ENCODE data around the gene SH3PXD2A. TPM values are rescaled to one million over a fixed set of nuclear protein-coding genes. Genes with fewer than 3 reads are reported as not detected.

Gene SH3PXD2A
- total RNA-seq, 1 experiment from 2014 or later, result 4.5 TPM

DNA sequence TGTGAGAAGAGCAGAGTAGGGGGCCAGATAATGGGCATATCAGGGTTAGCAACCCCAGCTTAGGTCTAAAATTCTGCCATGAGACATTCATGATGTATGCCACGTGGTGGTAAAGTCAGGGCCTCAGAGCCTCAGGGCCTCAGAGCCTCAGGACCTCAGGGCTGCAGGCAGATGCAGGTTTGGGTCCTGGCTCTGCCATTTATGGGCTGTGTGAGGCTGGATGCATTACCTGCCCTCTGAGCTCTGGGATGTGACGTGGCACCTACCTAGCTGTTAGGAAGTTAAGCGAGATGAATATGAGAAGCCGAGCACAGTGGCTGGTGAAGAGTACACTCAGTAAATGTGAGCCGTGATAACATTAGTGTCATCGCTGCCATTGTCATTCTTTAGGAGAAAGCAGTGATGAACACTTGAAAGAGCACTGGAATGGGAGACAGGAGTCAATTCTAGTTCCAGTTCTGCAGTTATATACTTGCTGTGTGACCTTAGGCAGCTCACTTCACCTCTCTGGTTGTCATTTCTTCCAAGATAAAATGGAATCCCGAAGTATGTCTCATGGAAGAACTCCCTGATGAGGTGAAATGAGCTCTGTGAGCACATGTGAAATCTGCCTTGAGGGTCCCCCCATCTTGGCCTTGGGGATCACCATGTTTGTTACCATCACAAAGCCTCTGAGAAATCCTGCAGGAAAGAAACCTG lies 127.2 kb downstream of the SH3PXD2A start:
- H3K4me3 Mint-ChIP-seq, result no peak overlapping the region
- H3K27ac ChIP-seq (ENCODE audit: insufficient read length, low read depth, low read length), result no peak overlapping the region

More for the DNA sequence above, 127.2 kb downstream of the SH3PXD2A start:
- Mint-ChIP-seq H3K27me3 (ENCODE audit: low read depth) (no peaks in the 10 kb centered on the region), H3K4me1 (peaks cover 37 to 38% of the 10 kb centered on the region in 2 experiments), H3K9me3 (no peaks in the 10 kb centered on the region), H3K36me3 (ENCODE audit: insufficient read depth in 1 of 3, low read depth in 3 of 3) (no peaks in the 10 kb centered on the region; a peak in 1 of 7 replicates), H3K27ac (peak overlapping the region in 1 of 3 experiments; percentile 64; a peak in 1 of 7 replicates)
- TF ChIP-seq, protein P1, sequence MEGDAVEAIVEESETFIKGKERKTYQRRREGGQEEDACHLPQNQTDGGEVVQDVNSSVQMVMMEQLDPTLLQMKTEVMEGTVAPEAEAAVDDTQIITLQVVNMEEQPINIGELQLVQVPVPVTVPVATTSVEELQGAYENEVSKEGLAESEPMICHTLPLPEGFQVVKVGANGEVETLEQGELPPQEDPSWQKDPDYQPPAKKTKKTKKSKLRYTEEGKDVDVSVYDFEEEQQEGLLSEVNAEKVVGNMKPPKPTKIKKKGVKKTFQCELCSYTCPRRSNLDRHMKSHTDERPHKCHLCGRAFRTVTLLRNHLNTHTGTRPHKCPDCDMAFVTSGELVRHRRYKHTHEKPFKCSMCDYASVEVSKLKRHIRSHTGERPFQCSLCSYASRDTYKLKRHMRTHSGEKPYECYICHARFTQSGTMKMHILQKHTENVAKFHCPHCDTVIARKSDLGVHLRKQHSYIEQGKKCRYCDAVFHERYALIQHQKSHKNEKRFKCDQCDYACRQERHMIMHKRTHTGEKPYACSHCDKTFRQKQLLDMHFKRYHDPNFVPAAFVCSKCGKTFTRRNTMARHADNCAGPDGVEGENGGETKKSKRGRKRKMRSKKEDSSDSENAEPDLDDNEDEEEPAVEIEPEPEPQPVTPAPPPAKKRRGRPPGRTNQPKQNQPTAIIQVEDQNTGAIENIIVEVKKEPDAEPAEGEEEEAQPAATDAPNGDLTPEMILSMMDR (conservative IDR thresholded peaks at IDR 0.05), result no peak
- Histone ChIP-seq H3K4me1 (ENCODE audit: insufficient read depth, low read length) (no peaks in the 10 kb centered on the region; the same call in 1 of the 2 replicates), H2BK5ac (ENCODE audit: insufficient read length, low read length) (no peak overlapping the region), H2BK120ac (ENCODE audit: low read depth, low read length, poor library complexity, severe bottlenecking) (no peak overlapping the region), H3K79me1 (ENCODE audit: insufficient read depth, low read depth, low read length, poor library complexity, severe bottlenecking) (no peaks in the 10 kb centered on the region), H4K8ac (replicated peaks; ENCODE audit: insufficient read length, low read depth, low read length) (no peak overlapping the region), H3K27me3 (ENCODE audit: insufficient read depth, low read length) (no peaks in the 10 kb centered on the region), H3K14ac (ENCODE audit: insufficient read depth, low read length) (no peak overlapping the region; the same call in 1 of the 2 replicates), H3K56ac (ENCODE audit: insufficient read length, low read depth, low read length) (no peak overlapping the region), H2BK15ac (ENCODE audit: low read depth, low read length) (no peak overlapping the region), H4K20me1 (ENCODE audit: control insufficient read depth, insufficient read depth, insufficient read length) (no peaks in the 10 kb centered on the region), H3K4ac (ENCODE audit: low read depth, low read length) (no peak overlapping the region), H3K79me2 (ENCODE audit: insufficient read depth, low read length) (no peaks in the 10 kb centered on the region), H3K4me2 (ENCODE audit: insufficient read depth, insufficient read length, low read length) (no peak overlapping the region), H2AFZ (ENCODE audit: low read length) (no peak overlapping the region), H4K91ac (ENCODE audit: insufficient read length, low read depth, low read length) (no peak overlapping the region), H3K9ac (ENCODE audit: extremely low read depth, insufficient read length, low read length) (no peak overlapping the region), H3K18ac (ENCODE audit: insufficient read length, low read depth, low read length) (no peak overlapping the region), H3K9me3 (ENCODE audit: control insufficient read depth, low read depth, low read length) (no peaks in the 10 kb centered on the region), H4K5ac (ENCODE audit: insufficient read length, low read depth, low read length) (no peak overlapping the region), H2BK20ac (ENCODE audit: low read depth, low read length, poor library complexity, severe bottlenecking) (no peak overlapping the region), H3T11ph (ENCODE audit: low read length) (no peak overlapping the region), H3K23ac (ENCODE audit: insufficient read length, low read depth, low read length) (no peak overlapping the region), H2AK5ac (ENCODE audit: insufficient read length, low read length) (no peak overlapping the region), H3K23me2 (ENCODE audit: insufficient read length, low read depth, low read length, poor library complexity, severe bottlenecking) (no peaks in the 10 kb centered on the region), H2BK12ac (ENCODE audit: insufficient read length, low read depth, low read length) (no peak overlapping the region)
- DNase-seq, result no peak
- no CpG with 5 or more reads among the region's 7 CpGs for WGBS (ENCODE audit: extremely low coverage, insufficient read length, low lambda C conversion rate)

Measured in H9 (cell line).